Measurements from ENCODE around the gene SAA1. TPM values are rescaled to one million over a fixed set of nuclear protein-coding genes. Genes with fewer than 3 reads are reported as not detected.

Gene SAA1
- total and polyA plus RNA-seq, 9 of the 15 experiments (the other 6 are each of a cell fraction or from before 2014, with no cell fraction given) = 6.3 TPM; not detected in 8

DNA sequence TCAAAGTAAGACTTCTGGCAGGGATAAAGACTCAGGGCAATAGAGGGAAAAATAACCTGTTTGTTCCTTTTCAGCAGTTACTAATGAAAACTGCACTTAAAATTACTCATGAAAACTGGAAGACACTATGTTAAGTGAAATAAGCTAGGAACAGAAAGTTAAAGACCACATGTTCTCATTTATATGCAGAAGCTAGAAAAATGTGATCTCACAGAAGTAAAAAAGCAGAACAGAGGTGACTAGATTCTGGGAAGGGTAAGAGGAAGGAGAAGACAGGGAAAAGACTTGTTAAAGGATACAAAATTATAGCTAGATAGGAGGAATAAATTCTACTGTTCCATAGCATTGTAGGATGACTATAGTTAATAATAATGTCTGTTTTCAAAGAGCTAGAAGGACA, 33.7 kb downstream of the SAA1 start:
- Histone ChIP-seq H3K9me3 (replicated peaks; ENCODE audit: control insufficient read depth, insufficient read depth, low read depth, low read length) (no peaks in the 10 kb centered on the region), H3K27ac (ENCODE audit: extremely low read depth, low read depth, low read length) (no peak overlapping the region), H3K9ac (ENCODE audit: insufficient read depth in 1 of 2, low read depth in 2 of 2, low read length in 2 of 2) (no peak overlapping the region), H3K4me3 (no peak overlapping the region), H3K27me3 (ENCODE audit: control insufficient read depth in 2 of 2, insufficient read depth in 2 of 2, low read length in 2 of 2) (no peaks in the 10 kb centered on the region), H3K79me2 (ENCODE audit: control insufficient read depth, insufficient read depth, low read length) (no peaks in the 10 kb centered on the region), H3K4me2 (ENCODE audit: insufficient read depth, low read length) (no peak overlapping the region), H4K20me1 (replicated peaks; ENCODE audit: control insufficient read depth, insufficient read depth, low read length) (no peaks in the 10 kb centered on the region), H2AFZ (ENCODE audit: low read depth, low read length) (no peak overlapping the region), H3K4me1 (replicated peaks in 1 of 2; ENCODE audit: control insufficient read depth in 2 of 2, insufficient read depth in 2 of 2, low read length in 2 of 2) (no peaks in the 10 kb centered on the region), H3K36me3 (ENCODE audit: control insufficient read depth, insufficient read depth, low read length) (peaks cover 78% of the 10 kb centered on the region), H3K9me1 (ENCODE audit: control insufficient read depth, insufficient read depth, low read length) (no peaks in the 10 kb centered on the region)
- ChIA-PET POLR2A (interaction anchor here (0.6 to 1.4 kb wide), 4 partner anchors 11 to 24 kb away, joined by 3 to 4 read pairs (median 3); no protein-coding TSS in a partner anchor), CTCF (ENCODE audit: low intra/inter-chr PET ratio) (no interaction called here)
- DNase-seq (ENCODE audit: extremely low read depth in 1 of 4, low spot score in 3 of 4) = no peak
- no peak for FAIRE-seq
- BruUV-seq (replicated peaks) = no TSS peak
- intact Hi-C loops (cut with micrococcal nuclease) = no loop called here
- in situ Hi-C loops (cut with MboI) = no loop called here
- TF ChIP-seq NFE2 (IDR thresholded peaks at IDR 0.05; ENCODE audit: low read depth) (no peak), STAT5B (CRISPR knock-in tag; IDR thresholded peaks at IDR 0.05) (no peak), ZNF830 (CRISPR knock-in tag; IDR thresholded peaks at IDR 0.05) (no peak), ZNF140 (CRISPR knock-in tag; IDR thresholded peaks at IDR 0.05) (no peak), ZNF589 (CRISPR knock-in tag; IDR thresholded peaks at IDR 0.05; ENCODE audit: low read depth) (no peak), ZNF146 (CRISPR knock-in tag; IDR thresholded peaks at IDR 0.05; ENCODE audit: unreplicated experiment) (no peak), ZNF644 (tag; IDR thresholded peaks at IDR 0.05; ENCODE audit: low read depth) (no peak), TGIF2 (CRISPR knock-in tag; IDR thresholded peaks at IDR 0.05) (no peak), ZNF75A (CRISPR knock-in tag; IDR thresholded peaks at IDR 0.05) (no peak), ZBTB17 (CRISPR knock-in tag; IDR thresholded peaks at IDR 0.05) (no peak), ZNF133 (CRISPR knock-in tag; IDR thresholded peaks at IDR 0.05) (no peak)
- TF ChIP-seq, protein P1, sequence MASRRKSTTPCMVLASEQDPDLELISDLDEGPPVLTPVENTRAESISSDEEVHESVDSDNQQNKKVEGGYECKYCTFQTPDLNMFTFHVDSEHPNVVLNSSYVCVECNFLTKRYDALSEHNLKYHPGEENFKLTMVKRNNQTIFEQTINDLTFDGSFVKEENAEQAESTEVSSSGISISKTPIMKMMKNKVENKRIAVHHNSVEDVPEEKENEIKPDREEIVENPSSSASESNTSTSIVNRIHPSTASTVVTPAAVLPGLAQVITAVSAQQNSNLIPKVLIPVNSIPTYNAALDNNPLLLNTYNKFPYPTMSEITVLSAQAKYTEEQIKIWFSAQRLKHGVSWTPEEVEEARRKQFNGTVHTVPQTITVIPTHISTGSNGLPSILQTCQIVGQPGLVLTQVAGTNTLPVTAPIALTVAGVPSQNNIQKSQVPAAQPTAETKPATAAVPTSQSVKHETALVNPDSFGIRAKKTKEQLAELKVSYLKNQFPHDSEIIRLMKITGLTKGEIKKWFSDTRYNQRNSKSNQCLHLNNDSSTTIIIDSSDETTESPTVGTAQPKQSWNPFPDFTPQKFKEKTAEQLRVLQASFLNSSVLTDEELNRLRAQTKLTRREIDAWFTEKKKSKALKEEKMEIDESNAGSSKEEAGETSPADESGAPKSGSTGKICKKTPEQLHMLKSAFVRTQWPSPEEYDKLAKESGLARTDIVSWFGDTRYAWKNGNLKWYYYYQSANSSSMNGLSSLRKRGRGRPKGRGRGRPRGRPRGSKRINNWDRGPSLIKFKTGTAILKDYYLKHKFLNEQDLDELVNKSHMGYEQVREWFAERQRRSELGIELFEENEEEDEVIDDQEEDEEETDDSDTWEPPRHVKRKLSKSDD (conservative IDR thresholded peaks at IDR 0.05; ENCODE audit: low read length) = no peak
- TF ChIP-seq, protein P2, sequence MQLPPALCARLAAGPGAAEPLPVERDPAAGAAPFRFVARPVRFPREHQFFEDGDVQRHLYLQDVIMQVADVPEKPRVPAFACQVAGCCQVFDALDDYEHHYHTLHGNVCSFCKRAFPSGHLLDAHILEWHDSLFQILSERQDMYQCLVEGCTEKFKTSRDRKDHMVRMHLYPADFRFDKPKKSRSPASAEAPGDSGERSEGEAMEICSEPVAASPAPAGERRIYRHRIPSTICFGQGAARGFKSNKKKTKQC (CRISPR knock-in tag; IDR thresholded peaks at IDR 0.05) = no peak
- TF ChIP-seq, protein P3, sequence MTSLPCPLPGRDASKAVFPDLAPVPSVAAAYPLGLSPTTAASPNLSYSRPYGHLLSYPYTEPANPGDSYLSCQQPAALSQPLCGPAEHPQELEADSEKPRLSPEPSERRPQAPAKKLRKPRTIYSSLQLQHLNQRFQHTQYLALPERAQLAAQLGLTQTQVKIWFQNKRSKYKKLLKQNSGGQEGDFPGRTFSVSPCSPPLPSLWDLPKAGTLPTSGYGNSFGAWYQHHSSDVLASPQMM (CRISPR knock-in tag; IDR thresholded peaks at IDR 0.05) = no peak
- no peak for ATAC-seq

Measured in K562 (cell line).